ENCODE results near the gene ZNHIT3. TPM values are rescaled to one million over a fixed set of nuclear protein-coding genes. Genes with fewer than 3 reads are reported as not detected.

The ZNHIT3 gene
- total and polyA plus RNA-seq, 2 of the 13 experiments (the other 11 are each of a cell fraction or from before 2014, with no cell fraction given): 66.6 to 77.4 TPM

DNA sequence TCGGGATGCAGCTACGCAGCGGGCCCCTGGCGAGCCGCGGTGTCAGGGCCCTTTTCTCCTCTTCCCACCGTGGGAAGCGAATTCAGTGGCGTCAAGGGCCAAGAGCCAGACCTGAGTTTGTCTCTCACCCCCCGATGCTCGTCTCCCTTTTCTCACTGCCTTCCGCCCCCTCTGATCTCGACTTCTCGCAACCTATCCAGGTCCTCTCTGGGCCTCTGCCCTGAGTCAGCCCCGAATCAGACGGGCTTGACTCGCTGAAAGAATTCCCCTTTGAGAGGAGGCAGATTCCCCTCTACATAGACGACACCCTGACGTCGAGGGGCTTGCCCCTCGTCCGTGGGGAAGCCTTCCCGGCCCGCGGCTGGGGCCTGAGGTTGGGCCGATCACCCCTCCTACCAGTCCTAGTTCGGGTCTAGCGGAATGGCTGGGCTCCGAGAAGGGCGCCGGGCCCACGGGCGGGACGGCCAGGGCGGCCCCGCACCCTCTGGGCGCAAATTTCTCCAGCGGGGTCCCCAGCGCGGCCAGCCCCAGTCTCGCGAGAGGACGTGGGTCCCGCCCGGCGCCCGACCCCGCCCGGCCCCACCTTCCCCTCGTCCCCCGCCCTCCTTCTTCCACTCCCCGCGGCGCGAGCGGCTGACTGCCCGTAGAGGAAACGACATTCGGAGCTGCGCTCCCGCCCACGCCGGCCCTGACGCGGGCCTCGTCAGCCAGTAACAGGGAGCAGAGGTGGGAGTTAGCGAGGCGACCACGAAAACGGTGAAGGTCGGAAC is 58.0 kb downstream of the ZNHIT3 start, which contains the start of gene GGNBP2 (continued):
- TF ChIP-seq YEATS2 (CRISPR knock-in tag; IDR thresholded peaks at IDR 0.05; ENCODE audit: borderline replicate concordance) (peak; percentile 35; the same call in 1 of the 2 replicates), EZH2 (conservative IDR thresholded peaks at IDR 0.05; ENCODE audit: low read depth, low read length) (no peak), ZNF337 (CRISPR knock-in tag; IDR thresholded peaks at IDR 0.05; ENCODE audit: borderline replicate concordance, low read depth) (no peak), FOXA3 (CRISPR knock-in tag; IDR thresholded peaks at IDR 0.05) (no peak), ZNF577 (CRISPR knock-in tag; IDR thresholded peaks at IDR 0.05; ENCODE audit: borderline replicate concordance, low read depth) (no peak), SOX13 (IDR thresholded peaks at IDR 0.05) (no peak), SOX13 (CRISPR knock-in tag; conservative IDR thresholded peaks at IDR 0.05 in 1 of 2, IDR thresholded peaks at IDR 0.05 in 1 of 2) (no peak)
- TF ChIP-seq, protein P1, sequence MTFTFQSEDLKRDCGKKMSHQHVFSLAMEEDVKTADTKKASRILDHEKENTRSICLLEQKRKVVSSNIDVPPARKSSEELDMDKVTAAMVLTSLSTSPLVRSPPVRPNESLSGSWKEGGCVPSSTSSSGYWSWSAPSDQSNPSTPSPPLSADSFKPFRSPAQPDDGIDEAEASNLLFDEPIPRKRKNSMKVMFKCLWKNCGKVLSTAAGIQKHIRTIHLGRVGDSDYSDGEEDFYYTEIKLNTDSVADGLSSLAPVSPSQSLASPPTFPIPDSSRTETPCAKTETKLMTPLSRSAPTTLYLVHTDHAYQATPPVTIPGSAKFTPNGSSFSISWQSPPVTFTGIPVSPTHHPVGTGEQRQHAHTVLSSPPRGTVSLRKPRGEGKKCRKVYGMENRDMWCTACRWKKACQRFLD (CRISPR knock-in tag; IDR thresholded peaks at IDR 0.05; ENCODE audit: borderline replicate concordance): peak; percentile 34; the same call in 1 of the 2 replicates
- TF ChIP-seq, protein P2, sequence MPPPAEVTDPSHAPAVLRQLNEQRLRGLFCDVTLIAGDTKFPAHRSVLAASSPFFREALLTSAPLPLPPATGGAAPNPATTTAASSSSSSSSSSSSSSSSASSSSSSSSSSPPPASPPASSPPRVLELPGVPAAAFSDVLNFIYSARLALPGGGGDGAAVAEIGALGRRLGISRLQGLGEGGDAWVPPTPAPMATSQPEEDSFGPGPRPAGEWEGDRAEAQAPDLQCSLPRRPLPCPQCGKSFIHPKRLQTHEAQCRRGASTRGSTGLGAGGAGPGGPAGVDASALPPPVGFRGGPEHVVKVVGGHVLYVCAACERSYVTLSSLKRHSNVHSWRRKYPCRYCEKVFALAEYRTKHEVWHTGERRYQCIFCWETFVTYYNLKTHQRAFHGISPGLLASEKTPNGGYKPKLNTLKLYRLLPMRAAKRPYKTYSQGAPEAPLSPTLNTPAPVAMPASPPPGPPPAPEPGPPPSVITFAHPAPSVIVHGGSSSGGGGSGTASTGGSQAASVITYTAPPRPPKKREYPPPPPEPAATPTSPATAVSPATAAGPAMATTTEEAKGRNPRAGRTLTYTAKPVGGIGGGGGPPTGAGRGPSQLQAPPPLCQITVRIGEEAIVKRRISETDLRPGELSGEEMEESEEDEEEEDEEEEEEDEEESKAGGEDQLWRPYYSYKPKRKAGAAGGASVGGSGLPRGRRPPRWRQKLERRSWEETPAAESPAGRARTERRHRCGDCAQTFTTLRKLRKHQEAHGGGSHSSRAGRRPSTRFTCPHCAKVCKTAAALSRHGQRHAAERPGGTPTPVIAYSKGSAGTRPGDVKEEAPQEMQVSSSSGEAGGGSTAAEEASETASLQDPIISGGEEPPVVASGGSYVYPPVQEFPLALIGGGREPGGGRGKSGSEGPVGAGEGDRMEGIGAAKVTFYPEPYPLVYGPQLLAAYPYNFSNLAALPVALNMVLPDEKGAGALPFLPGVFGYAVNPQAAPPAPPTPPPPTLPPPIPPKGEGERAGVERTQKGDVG (CRISPR knock-in tag; IDR thresholded peaks at IDR 0.05; ENCODE audit: borderline replicate concordance): 0 out of 2 replicates have a peak, but pooled peaks have one; percentile 42
- TF ChIP-seq, protein P3, sequence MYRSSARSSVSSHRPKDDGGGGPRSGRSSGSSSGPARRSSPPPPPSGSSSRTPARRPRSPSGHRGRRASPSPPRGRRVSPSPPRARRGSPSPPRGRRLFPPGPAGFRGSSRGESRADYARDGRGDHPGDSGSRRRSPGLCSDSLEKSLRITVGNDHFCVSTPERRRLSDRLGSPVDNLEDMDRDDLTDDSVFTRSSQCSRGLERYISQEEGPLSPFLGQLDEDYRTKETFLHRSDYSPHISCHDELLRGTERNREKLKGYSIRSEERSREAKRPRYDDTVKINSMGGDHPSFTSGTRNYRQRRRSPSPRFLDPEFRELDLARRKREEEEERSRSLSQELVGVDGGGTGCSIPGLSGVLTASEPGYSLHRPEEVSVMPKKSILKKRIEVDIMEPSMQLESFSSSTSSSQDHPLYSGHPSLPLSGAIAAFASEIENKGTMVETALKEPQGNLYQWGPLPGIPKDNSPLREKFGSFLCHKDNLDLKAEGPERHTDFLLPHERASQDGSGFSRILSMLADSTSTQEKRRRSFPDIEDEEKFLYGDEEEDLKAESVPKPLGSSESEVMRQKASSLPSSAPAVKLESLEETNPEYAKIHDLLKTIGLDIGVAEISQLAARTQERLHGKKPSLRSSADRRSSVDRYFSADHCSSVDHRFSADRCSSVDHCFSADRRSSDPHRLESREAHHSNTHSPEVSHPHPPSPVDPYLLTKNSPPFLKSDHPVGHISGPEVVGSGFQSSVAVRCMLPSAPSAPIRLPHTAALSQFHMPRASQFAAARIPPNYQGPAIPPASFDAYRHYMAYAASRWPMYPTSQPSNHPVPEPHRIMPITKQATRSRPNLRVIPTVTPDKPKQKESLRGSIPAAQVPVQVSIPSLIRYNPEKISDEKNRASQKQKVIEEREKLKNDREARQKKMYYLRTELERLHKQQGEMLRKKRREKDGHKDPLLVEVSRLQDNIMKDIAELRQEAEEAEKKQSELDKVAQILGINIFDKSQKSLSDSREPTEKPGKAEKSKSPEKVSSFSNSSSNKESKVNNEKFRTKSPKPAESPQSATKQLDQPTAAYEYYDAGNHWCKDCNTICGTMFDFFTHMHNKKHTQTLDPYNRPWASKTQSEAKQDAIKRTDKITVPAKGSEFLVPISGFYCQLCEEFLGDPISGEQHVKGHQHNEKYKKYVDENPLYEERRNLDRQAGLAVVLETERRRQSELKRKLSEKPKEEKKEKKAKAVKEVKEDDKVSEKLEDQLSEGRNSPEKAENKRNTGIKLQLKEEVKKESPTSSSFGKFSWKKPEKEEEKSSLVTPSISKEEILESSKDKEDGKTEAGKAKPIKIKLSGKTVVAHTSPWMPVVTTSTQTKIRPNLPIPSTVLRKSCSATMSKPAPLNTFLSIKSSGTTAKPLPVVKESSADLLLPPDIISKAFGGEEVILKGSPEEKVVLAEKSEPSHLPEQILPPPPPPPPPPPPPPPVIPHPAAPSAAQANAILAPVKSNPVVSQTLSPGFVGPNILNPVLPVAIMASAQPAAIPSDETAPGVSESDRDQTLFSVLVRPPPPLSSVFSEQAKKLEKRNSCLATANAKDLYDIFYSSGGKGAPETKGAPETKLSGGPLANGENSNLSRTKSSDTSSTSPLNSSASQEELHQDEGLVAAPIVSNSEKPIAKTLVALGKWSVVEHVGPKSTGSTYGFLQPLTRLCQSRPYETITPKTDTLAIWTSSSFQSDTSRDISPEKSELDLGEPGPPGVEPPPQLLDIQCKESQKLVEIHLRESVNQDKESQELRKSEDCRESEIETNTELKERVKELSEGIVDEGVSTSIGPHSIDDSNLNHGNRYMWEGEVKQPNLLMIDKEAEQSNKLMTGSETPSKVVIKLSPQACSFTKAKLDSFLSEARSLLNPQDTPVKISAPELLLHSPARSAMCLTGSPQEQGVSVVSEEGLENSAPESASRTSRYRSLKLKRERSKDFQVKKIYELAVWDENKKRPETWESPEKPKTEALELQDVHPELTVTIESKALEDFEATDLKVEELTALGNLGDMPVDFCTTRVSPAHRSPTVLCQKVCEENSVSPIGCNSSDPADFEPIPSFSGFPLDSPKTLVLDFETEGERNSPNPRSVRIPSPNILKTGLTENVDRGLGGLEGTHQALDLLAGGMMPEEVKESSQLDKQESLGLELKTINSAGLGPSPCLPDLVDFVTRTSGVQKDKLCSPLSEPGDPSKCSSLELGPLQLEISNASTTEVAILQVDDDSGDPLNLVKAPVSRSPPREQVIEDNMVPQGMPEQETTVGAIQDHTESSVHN (CRISPR knock-in tag; IDR thresholded peaks at IDR 0.05): 0 out of 2 replicates have a peak, but pooled peaks have one; percentile 50
- TF ChIP-seq, protein P4, sequence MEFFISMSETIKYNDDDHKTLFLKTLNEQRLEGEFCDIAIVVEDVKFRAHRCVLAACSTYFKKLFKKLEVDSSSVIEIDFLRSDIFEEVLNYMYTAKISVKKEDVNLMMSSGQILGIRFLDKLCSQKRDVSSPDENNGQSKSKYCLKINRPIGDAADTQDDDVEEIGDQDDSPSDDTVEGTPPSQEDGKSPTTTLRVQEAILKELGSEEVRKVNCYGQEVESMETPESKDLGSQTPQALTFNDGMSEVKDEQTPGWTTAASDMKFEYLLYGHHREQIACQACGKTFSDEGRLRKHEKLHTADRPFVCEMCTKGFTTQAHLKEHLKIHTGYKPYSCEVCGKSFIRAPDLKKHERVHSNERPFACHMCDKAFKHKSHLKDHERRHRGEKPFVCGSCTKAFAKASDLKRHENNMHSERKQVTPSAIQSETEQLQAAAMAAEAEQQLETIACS (CRISPR knock-in tag; IDR thresholded peaks at IDR 0.05): no peak
